GM12892 (cell line): ENCODE measurements around the gene LRRC45.

ENCODE experiments used
- POLR2A ChIP-seq: IDR thresholded peaks from 2 replicates; pipeline ENCODE4 v1.6.1; 2011; ENCODE audit warnings: low read depth, low read length, control low read depth
- POLR2AphosphoS5 ChIP-seq: IDR thresholded peaks from 2 replicates; pipeline ENCODE4 v1.6.1; 2011; ENCODE audit warnings: low read depth, low read length, control low read depth
- TAF1 ChIP-seq: IDR thresholded peaks from 2 replicates; pipeline ENCODE4 v1.6.1; 2011; ENCODE audit warnings: low read depth, mild to moderate bottlenecking, control low read depth, low read length, borderline replicate concordance

DNA sequence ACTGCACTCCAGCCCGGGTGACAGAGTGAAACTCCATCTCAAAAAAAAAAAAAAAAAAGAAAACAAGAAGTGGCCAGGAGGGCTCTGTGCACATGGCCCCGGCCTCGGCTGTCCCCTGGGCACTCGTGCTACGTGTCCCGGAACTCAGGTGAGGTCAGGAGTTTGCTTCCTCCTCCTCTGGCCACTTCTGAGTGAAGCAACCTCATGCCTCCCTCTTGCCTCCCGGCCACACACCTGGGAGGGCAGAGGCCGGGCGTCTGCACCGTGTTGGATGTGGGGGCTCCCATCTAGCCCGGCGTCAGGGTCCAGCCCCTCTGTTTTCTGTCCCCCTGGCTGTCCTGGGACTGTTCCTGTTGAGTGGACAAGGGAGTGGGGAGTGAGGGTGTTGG lies 23.5 kb upstream of the LRRC45 start:
- TF ChIP-seq POLR2A, result no peak
- no peak for TF ChIP-seq TAF1
- no peak for TF ChIP-seq POLR2AphosphoS5
